HUES64 (cell line): ENCODE data around the gene PPFIA1.
"Not testable (repeated sequence)": the region's sequence is repeated elsewhere in the genome, so short reads cannot be mapped to it uniquely, and the experiment has no call there.

Experiments used
- H3K27ac ChIP-seq: 2 replicates; pipeline ENCODE4 v1.7.0; 2013; ENCODE audit warnings: low read depth, low read length, inconsistent platforms
- H3K27me3 ChIP-seq: 2 replicates; pipeline ENCODE4 v1.6.1; 2013; ENCODE audit warnings: mild to moderate bottlenecking, low read length; ENCODE audit not compliant: insufficient read depth
- H3K36me3 ChIP-seq: 2 replicates; pipeline ENCODE4 v1.6.1; 2013; ENCODE audit warnings: mild to moderate bottlenecking, low read length; ENCODE audit not compliant: insufficient read depth
- H3K4me1 ChIP-seq: 2 replicates; pipeline ENCODE4 v1.6.1; 2013; ENCODE audit warnings: mild to moderate bottlenecking, low read length, moderate library complexity; ENCODE audit not compliant: insufficient read depth
- H3K4me3 ChIP-seq: 2 replicates; pipeline ENCODE4 v1.5.1; 2013; ENCODE audit warnings: mild to moderate bottlenecking, low read length, moderate library complexity
- H3K9ac ChIP-seq: 2 replicates; pipeline ENCODE4 v1.6.1; 2013; ENCODE audit warnings: mild to moderate bottlenecking, low read depth, low read length
- H3K9me3 ChIP-seq: 2 replicates; pipeline ENCODE4 v1.6.1; 2013; ENCODE audit warnings: low read depth, low read length; ENCODE audit not compliant: insufficient read depth
- WGBS: fragments of 150-250, 120-280 bp; methylation state at CpG from one replicate; pipeline ENCODE4 v1.1.7; 2013; ENCODE audit warnings: missing lambda C conversion rate; 5-methylcytosine and 5-hydroxymethylcytosine counted together

PPFIA1 gene

DNA sequence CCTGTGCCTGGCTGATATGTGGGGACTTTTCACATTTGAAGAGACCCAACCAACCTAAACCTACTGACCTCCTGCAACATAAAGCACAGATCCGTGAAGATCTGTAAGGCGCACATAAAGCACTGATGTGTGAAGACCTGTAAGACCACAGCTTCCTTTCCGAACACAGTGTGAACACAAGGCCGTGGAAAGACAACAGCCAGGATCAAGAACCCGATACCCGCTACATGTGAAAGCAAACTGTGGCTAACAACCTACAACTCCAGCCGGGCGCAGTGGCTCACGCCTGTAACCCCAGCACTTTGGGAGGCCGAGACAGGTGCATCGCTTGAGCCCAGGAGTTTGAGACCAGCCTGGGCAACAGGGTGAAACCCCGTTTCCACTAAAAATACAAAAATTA lies 17.6 kb upstream of the PPFIA1 start:
- H3K36me3 ChIP-seq: no peaks in the 10 kb centered on the region
- H3K4me3 ChIP-seq: no peak overlapping the region
- no peaks in the 10 kb centered on the region for H3K9me3 ChIP-seq
- 96% methylated on average over 12 of the region's 12 CpGs for WGBS
- H3K9ac ChIP-seq: no peak overlapping the region
- no peaks in the 10 kb centered on the region for H3K27me3 ChIP-seq
- no peak overlapping the region for H3K27ac ChIP-seq
- H3K4me1 ChIP-seq: no peaks in the 10 kb centered on the region

DNA sequence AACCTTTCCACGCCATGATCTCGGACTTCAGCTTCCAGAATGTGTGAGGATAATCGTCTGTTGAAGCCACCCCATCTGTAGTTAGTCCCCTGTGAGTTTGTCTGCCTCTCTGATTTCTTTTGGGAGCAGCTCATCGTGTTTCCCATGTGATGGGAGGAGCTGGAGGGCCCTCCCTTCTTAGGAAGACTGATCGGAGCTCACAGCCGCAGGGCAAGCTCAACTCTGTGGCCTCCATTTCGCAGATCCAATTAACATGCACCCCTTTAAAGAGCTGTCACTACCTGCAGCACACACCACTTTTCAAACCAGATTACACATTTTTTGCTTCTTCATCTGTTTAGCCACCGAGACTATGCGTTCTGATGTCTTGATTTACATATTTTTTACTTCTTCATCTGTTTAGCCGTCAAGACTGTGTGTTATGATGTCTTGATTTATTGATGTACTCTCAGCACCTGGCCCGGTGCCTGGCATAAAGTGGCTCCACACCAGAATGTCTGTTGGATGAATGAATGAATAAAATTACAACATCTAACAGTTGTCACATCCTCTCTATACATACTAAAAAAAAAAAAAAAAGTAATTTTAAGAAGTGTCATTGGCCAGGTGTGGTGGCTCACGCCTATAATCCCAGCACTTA lies 14.9 kb upstream of the PPFIA1 start:
- no peak overlapping the region for H3K27ac ChIP-seq
- no peak overlapping the region for H3K4me3 ChIP-seq
- WGBS: 85% methylated on average over 12 of the region's 12 CpGs
- no peaks in the 10 kb centered on the region for H3K4me1 ChIP-seq
- H3K9me3 ChIP-seq: no peaks in the 10 kb centered on the region
- H3K36me3 ChIP-seq: no peaks in the 10 kb centered on the region
- no peaks in the 10 kb centered on the region for H3K27me3 ChIP-seq
- no peak overlapping the region for H3K9ac ChIP-seq

DNA sequence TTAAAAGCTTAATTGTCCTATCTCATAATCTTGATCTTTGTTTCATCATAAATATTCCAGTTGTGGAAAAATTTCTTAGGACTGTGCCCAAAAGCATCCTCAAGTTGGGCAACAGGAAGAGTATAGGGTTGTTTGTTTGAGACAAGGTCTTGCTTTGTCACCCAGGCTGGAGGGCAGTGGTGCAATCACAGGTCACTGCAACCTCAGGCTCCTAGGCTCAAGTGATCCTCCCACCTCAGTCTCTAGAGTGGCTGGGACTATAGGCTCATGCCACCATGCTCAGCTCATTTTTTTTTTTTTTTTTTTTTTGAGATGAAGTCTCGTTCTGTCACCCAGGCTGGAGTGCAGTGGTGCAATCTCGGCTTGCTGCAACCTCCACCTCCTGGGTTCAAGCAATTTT lies 11.4 kb upstream of the PPFIA1 start:
- H3K4me1 ChIP-seq, H3K27ac ChIP-seq, H3K36me3 ChIP-seq, H3K27me3 ChIP-seq, H3K9me3 ChIP-seq, H3K9ac ChIP-seq, H3K4me3 ChIP-seq: not testable (repeated sequence)
- 90% methylated on average over 2 of the region's 2 CpGs for WGBS

DNA sequence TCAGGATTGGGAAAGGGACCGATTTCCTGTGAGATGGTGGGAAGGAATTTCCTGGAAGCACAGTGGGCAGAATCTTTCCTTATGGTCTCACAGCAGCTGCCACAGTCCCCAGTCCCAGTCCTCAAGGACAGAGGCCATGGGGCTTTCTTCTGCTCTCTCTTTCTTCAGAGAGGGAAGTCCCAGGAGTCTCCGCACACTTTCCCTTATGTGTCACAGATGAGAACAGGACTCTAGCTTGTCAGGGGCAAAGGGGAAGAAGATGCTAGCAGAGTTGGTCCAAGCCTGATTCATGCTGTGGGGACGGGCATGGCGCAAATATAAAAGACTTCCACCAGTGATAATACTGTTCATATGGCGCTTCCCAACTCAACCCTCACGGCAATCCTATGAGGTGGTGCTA lies 7.5 kb upstream of the PPFIA1 start:
- H3K4me1 ChIP-seq: no peaks in the 10 kb centered on the region
- no peaks in the 10 kb centered on the region for H3K36me3 ChIP-seq
- no peak overlapping the region for H3K9ac ChIP-seq
- no peaks in the 10 kb centered on the region for H3K27me3 ChIP-seq
- H3K4me3 ChIP-seq: no peak overlapping the region
- H3K27ac ChIP-seq: no peak overlapping the region
- 90% methylated on average over 6 of the region's 6 CpGs for WGBS
- no peaks in the 10 kb centered on the region for H3K9me3 ChIP-seq

DNA sequence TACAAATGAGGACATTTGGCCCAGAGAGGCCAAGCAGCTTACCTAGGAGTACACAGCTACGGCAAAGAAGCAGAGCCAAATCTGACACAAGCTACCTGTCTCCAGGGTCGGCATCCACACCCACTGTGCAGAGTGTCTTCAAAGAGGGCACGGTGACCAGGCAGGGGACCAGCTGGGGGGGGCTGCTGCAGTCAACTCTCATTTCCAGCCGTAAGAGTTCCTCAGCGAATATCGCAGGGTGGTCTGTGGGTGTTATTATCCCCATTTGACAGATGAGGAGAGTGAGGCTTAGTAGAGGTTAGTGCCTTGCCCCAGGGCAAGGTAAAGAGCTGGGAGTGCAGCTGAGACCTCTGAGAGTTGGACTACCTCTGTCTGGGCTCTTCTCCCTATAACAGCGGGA lies 7.1 kb upstream of the PPFIA1 start:
- Histone ChIP-seq H3K9me3 (no peaks in the 10 kb centered on the region), H3K4me3 (no peak overlapping the region), H3K9ac (no peak overlapping the region), H3K4me1 (no peaks in the 10 kb centered on the region), H3K27ac (no peak overlapping the region), H3K36me3 (no peaks in the 10 kb centered on the region), H3K27me3 (no peaks in the 10 kb centered on the region)
- WGBS: 93% methylated on average over 6 of the region's 7 CpGs

DNA sequence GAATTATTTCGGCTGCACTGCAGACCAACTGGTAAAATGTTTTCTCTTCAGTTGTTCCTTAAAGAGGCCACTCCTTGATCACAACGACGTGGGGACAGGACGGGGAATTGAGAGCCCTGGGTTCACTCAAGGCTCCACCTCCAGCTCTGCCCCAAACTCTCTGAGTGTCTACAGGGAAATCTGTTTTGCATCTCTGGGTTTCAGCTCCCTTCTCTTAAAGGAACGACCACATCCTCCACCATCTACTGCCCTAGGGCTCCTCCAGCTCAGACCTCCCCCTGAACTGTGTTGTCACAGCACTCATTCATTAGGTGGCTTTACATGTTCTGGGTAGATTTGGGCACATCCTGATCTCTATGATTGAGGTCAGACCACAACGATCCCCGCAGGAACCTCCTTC lies 5.1 kb upstream of the PPFIA1 start:
- H3K36me3 ChIP-seq: no peaks in the 10 kb centered on the region
- 67% methylated on average over 7 of the region's 7 CpGs for WGBS
- H3K4me3 ChIP-seq: no peak overlapping the region

DNA sequence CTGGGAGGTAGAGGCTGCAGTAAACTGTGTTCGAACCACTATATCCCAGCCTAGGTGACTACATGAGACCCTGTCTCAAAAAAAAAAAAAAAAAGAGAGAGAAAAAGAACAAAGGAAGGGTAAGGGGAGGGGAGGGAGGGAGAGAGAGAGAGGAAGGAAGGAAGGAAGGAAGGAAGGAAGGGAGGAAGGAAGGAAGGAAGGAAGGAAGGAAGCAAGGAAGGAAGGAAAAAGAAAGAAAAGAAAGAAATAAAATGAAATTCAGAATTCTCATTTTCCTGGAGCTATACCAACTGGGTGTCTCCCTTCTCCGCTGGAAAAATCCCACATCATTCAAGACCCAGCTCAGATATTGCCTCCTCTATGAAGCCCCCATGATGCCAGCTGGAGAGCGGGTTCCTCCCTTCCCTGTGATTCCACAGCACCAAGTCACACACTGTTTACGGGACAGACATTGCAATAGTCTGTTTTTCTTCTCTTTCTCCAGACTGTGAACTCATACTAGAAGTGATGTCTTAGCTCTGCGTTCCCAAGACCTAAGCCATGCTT lies 3.0 kb upstream of the PPFIA1 start:
- H3K9ac ChIP-seq: no peak overlapping the region
- H3K4me3 ChIP-seq: no peak overlapping the region
- H3K36me3 ChIP-seq: peaks cover 7% of the 10 kb centered on the region
- no peaks in the 10 kb centered on the region for H3K27me3 ChIP-seq
- no peaks in the 10 kb centered on the region for H3K9me3 ChIP-seq
- H3K4me1 ChIP-seq: peaks cover 6% of the 10 kb centered on the region; the same call in 1 of the 2 replicates
- H3K27ac ChIP-seq: no peak overlapping the region
- WGBS: 96% methylated on average over 4 of the region's 5 CpGs

More for the DNA sequence above, 5.1 kb upstream of the PPFIA1 start:
- H3K27me3 ChIP-seq: no peaks in the 10 kb centered on the region
- no peaks in the 10 kb centered on the region for H3K4me1 ChIP-seq
- no peaks in the 10 kb centered on the region for H3K9me3 ChIP-seq
- no peak overlapping the region for H3K9ac ChIP-seq
- no peak overlapping the region for H3K27ac ChIP-seq

DNA sequence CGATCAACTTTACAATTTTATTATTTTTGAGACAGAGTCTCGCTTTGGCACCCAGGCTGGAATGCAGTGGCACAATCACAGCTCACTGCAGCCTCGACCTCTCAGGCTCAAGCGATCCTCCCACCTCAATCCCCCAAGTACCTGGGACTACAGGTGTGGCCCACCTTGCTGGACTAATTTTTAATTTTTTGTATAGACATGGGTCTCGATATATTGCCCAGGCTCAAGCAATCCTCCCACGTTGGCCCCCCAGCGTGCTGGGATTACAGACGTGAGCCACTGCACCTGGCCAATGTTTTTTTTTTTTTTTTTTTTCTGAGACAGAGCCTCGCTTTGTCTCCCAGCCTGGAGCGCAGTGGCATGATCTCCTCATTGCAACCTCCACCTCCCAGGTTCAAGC lies 2.0 kb upstream of the PPFIA1 start:
- Histone ChIP-seq H3K4me3 (no peak overlapping the region), H3K9ac (no peak overlapping the region), H3K9me3 (no peaks in the 10 kb centered on the region), H3K27ac (no peak overlapping the region), H3K27me3 (no peaks in the 10 kb centered on the region), H3K36me3 (peaks cover 18% of the 10 kb centered on the region), H3K4me1 (peaks cover 6% of the 10 kb centered on the region; the same call in 1 of the 2 replicates)
- WGBS: 91% methylated on average over 10 of the region's 10 CpGs

DNA sequence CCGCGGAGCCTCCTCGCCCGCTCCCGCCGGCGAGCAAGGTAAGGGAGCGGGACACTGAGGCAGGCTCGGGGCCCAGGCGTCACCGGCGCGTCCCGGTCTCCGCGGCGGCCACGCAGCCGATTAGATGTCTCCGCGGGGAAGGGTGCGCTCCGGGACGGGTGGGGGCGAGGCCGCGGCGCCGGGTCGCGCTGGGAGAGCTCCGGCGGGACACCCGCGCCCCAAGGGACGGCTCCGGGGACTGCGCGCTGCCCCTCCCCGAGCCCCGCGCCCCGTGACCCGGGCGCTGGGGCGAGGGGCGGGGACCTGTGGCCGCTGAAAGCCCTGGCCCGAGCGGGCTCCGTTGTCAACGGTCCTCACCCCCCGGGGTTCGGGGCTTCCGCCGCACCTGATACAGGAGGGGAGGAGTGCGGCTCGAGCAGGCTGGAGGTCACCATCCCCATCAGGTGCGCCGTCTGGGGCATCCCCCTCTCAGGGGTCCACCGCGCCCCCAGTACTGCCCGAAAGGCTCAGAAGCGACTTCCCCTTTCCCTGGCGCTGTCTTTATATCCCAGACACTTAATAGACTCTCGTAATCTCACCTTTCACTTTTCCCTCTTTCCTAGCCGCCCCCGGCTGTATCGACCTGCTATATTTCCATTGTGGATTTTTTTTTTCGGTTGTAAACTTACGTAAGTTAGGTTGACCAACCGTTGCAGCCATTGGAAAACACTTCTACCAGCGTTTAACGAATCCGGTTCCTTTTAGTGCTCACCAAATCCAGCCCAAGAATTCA lies 573 bp downstream of the PPFIA1 start:
- H3K9me3 ChIP-seq: no peaks in the 10 kb centered on the region
- no peaks in the 10 kb centered on the region for H3K27me3 ChIP-seq
- H3K9ac ChIP-seq: peak overlapping the region; percentile 84
- peak overlapping the region; percentile 85 for H3K4me3 ChIP-seq
- peaks cover 43% of the 10 kb centered on the region for H3K36me3 ChIP-seq
- peak overlapping the region; percentile 51; the same call in 1 of the 2 replicates for H3K27ac ChIP-seq
- WGBS: 2% methylated on average over 75 of the region's 75 CpGs
- H3K4me1 ChIP-seq: peaks cover 6% of the 10 kb centered on the region; the same call in 1 of the 2 replicates

DNA sequence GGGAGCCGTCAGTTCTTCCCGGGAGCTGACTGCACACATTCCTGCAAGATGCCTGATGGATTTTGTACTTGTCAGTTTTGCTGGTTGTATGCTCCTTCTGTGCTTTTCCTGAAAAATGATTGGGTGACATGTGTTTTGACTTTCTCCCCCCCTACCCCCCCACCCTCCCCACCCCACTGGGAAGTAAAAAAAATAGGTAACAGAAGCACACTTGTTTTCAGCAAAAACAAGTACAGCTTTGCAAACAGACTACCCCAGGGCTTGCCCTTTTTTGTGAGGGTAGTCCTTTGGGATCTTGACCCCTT lies 1.1 kb downstream of the PPFIA1 start:
- H3K9me3 ChIP-seq: no peaks in the 10 kb centered on the region
- H3K27ac ChIP-seq: no peak overlapping the region; the same call in 1 of the 2 replicates
- 22% methylated on average over 2 of the region's 2 CpGs for WGBS
- H3K9ac ChIP-seq: peak overlapping the region; percentile 84
- peak overlapping the region; percentile 85 for H3K4me3 ChIP-seq
- H3K36me3 ChIP-seq: peaks cover 48% of the 10 kb centered on the region
- peaks cover 6% of the 10 kb centered on the region; the same call in 1 of the 2 replicates for H3K4me1 ChIP-seq
- no peaks in the 10 kb centered on the region for H3K27me3 ChIP-seq

DNA sequence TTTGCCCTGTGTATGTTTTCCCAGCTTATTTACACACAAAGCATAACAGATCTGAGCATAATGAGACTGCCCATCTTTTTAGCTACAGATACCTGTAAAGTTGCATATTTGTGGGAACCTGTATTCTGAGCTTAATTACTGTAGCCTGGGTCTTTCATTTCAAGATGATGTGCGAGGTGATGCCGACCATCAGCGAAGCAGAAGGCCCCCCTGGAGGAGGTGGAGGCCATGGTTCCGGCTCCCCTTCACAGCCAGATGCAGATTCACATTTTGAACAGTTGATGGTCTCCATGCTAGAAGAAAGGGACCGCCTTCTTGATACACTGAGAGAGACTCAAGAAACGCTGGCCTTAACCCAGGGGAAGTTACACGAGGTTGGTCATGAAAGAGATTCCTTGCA lies 1.5 kb downstream of the PPFIA1 start:
- H3K27ac ChIP-seq: no peak overlapping the region
- H3K4me3 ChIP-seq: peak overlapping the region; percentile 85
- H3K36me3 ChIP-seq: peaks cover 51% of the 10 kb centered on the region
- H3K27me3 ChIP-seq: no peaks in the 10 kb centered on the region
- H3K4me1 ChIP-seq: peaks cover 6% of the 10 kb centered on the region; the same call in 1 of the 2 replicates
- no peak overlapping the region for H3K9ac ChIP-seq
- whole genome bisulfite sequencing: 86% methylated on average over 7 of the region's 7 CpGs
- no peaks in the 10 kb centered on the region for H3K9me3 ChIP-seq
